Heart left ventricle (tissue), 13 donors: ENCODE measurements around the gene CHAD.

Experiments used
- CTCF ChIP-seq, 12 donors: fragments of 200-600 bp; sonication (generic) in 4 of 12; IDR thresholded peaks; one replicate each; pipeline versions ENCODE4 v1.5.0 to v1.8.0; 2018 to 2022; ENCODE audit warnings: antibody characterized with exemption in 12 of 12, mild to moderate bottlenecking in 5 of 12
- POLR2A ChIP-seq, 2 donors: fragments of 450-650 bp; IDR thresholded peaks; one replicate each; pipeline ENCODE4 v1.6.1; 2017; ENCODE audit warnings: antibody characterized with exemption in 2 of 2, mild to moderate bottlenecking in 2 of 2, moderate library complexity in 2 of 2
- donor health status: ischemic (EF 13 %, LVEDD 7.1; RV severe dilation, severe dysfunction).
- donor health status: DM: no; HTN: yes; CAD: no.
- donor health status: DM: no; HTN: no; CAD: no.
- donor health status: ischemic (EF 25% LVEDD 6.9; RV normal size, moderate dysfunction).
- donor health status: ischemic (EF 25% LVEDD 5.7; RV mildly dilated, moderate dysfunction).
- donor health status: ischemic (EF 35%, LVEDD 5.7; RV mildly dilated, moderate dysfunction).
- donor health status: nonischemic (EF 11% LVEDD 7.7; RV severe dilation, severe dysfunction).
- donor health status: DM: yes; HTN: yes; CAD: no.
- donor health status: PGD.
- donor health status: ischemic (EF 29% LVEDD 5.4; RV normal size, mild dysfunction).
- donor health status: nonischemic (EF 23%, LVEDD 6.1; RV moderate dilation, normal function).

GRCh38 chr17:50440172-50440837, 28.4 kb downstream of the CHAD start:
- TF ChIP-seq CTCF (IDR thresholded peaks at IDR 0.05) (no peak), POLR2A (IDR thresholded peaks at IDR 0.05) (no peak)
